T-helper 9 cell (primary cell): ENCODE results near the gene NOXO1.
"Not testable (repeated sequence)": the region's sequence is repeated elsewhere in the genome, so short reads cannot be mapped to it uniquely, and the experiment has no call there.

Experiments
- DNase-seq: peaks from one replicate; pipeline ENCODE4 v3.0.0-alpha.2; 2020
- total RNA-seq, 2 donors: gene quantifications; one replicate each; lab custom pipeline; 2026; lab: John Stamatoyannopoulos, UW

Gene NOXO1, protein sequence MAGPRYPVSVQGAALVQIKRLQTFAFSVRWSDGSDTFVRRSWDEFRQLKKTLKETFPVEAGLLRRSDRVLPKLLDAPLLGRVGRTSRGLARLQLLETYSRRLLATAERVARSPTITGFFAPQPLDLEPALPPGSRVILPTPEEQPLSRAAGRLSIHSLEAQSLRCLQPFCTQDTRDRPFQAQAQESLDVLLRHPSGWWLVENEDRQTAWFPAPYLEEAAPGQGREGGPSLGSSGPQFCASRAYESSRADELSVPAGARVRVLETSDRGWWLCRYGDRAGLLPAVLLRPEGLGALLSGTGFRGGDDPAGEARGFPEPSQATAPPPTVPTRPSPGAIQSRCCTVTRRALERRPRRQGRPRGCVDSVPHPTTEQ
- 0.24 to 0.56 reads per million in 2 donors for total RNA-seq

DNA sequence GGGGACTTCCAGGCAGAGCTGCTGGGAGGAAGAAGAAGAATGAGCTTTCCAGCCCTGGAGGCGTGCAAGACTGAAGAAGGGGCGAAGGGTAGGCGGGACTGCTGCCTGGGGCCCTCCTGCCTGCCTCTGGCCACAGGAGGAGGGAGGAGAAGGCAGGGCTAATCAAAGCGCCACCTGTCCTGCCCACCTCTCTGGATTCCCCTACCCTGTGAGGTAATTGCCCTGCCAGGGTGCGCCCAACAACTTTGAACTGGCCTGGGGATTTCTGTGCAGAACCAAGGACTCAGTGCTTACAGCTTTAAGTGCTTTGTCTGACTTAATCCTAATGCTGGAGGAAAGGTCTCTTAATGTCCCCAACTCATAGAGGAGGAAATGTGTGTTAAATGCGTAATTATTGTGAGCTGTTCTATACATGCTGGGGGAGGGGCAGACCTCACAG is at the start of gene NOXO1:
Gene NOXO1 (minus strand): TSS at position 72 of the 439 bp plus-strand sequence. CDS start 290 bp downstream, outside the sequence.
- DNase-seq, result no peak

DNA sequence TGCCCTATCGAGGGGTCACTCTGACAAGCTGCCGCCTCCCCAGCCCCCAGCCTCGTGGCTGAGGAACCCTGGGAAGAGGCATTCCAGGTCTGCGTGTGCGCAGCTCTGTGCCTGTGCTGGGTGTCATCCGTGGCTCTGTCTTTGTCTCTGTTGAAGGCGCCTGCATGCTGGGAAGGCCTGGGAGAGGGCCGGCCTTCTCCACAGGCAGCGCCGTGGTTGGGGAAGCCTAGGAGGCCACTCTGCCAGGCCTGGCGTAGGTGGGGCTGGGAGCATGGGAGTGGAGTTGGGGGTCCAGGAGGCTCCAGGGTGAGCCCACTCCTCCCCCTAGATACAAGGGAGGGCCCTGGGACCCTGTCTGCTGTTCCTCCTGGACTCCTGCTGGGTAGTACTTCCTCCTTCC is 48.8 kb upstream of the NOXO1 start:
- no peak for DNase-seq

DNA sequence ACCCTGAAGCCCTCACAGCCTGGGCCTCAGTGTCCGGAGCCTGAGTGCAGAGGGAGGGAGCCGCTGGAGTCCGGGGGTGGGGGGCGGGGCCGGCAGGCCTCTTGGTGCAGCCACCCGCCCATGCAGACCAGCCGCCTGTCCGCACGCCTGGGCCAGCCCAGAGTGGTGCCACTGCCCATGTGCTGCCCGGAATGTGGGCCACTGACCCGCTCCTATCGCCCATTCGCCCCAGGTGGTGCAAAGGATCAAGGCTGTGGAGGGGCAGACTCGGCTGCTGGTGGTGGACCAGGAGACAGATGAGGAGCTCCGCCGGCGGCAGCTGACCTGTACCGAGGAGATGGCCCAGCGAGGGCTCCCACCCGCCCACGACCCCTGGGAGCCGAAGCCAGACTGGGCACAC is 48.1 kb upstream of the NOXO1 start:
- DNase-seq, result no peak

DNA sequence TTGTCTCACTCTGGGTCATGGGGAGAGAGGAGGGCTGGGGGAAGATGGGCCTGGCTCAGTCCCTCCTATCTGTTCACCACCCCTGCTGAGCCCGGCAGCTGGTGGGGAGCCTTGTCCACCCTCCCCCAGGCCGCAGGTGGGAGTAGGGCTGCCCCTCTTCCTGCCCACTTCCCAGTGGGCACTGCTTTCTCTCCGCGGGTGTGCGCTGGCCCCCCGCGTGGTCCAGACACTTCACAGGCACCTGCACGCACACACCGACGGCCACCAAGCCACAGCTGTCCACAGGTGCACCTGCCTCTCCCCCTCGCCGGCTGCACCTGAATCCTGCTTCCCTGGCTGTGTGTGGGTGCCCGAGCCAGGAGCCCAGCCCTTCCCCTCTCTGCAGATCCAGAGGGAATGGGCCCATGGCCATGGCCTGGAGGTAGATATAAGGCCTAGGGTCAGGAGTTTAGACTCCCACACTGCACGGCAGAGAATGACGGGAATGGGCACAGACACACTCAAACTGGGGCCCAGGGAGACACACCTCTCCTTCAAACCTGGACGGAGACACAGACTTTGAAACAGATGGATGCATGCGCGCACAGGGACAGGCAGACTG is 47.5 kb upstream of the NOXO1 start:
- no peak for DNase-seq

DNA sequence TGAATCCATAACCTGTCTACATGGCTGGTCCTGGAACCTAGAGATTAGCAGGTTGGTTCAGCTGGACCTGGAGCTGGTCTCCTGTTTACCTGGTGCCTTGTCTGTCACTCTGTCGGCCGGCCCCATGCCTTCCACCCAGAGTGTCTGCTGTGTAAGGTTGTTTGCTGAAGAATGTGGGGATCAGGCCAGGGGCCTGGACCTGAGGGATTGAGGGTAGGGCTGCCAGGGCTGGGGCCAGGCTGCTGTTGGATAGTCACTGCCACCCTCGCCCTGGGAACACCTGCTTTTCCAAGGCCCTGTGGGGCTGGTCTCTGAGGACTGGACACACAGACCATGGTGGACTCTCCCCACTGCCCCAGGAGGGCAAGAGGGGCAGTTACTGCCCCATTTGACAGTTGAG is 46.9 kb upstream of the NOXO1 start:
- no peak for DNase-seq

DNA sequence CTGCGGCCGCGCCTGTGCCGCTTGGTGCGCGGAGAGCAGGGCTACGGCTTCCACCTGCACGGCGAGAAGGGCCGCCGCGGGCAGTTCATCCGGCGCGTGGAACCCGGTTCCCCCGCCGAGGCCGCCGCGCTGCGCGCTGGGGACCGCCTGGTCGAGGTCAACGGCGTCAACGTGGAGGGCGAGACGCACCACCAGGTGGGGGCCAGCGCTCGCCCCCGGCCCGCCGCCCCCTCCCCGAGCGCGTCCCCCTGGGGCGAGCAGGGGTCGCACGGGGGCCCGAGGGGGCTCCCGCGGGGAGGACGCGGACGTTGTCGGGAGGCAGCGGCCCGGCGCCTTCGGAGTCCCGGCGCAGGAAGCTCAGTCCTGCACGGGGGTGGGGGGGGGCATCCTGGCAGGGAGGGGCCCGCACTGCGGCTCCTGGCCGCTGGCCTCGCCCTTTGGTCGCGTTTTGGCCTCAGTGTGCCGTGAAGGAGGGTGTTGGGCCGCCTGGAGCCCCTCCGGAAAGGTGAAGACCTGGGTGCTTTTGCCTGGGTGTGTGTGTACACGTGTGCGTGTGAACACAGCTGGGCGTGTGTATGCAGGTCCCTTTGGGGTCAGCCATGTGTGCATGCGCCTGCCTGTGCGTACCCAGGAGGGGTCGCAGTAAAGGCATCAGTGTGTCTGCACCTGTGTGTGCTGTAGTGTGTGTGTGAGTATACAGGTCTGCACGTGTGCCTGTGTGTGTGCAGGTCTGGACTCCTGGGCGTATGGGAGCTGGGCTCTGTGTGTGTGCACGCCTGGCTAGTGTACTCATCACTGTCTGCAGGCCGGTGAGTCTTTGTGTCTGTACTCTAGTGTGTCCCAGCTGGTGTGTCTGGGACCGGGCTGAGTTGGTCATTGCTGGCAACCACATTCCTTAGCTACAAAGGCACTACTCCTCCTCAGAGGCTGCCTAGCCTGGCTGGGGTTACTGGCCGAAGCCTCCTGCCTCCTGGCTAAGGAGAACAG is 46.0 kb upstream of the NOXO1 start:
- DNase-seq, result no peak

DNA sequence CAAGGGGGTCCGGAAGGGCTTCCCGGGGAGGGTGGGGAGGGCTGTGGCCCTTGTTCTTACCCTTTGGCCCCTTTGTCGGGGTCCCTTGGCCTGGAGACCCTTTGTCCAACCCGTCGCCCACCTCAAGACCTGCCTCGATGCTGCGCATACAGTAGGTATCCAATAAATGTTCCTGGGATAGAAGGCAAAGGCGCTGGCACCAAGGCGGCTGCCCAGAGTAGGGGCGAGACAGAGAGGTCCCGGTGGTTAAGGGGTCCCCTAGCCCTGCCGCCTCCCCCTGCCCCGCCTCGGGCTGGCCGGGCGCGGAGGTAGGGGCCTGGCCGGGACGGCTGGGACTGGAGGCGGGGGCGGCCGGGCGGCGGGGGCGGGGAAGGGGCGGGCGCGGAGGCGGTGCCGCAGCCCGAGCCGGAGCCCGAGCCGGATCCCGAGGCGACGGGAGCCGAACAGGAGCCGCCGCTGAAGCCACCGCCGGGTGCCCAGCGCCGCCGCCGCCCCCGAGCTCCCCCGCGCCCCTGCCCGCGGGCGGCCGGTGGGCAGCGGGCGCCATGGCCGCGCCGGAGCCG is 45.3 kb upstream of the NOXO1 start, which contains the start of gene NHERF2:
Gene NHERF2 (plus strand): TSS at position 442 of the 563 bp plus-strand sequence. CDS start 104 bp downstream, at position 546.
- peak; percentile 38 for DNase-seq

DNA sequence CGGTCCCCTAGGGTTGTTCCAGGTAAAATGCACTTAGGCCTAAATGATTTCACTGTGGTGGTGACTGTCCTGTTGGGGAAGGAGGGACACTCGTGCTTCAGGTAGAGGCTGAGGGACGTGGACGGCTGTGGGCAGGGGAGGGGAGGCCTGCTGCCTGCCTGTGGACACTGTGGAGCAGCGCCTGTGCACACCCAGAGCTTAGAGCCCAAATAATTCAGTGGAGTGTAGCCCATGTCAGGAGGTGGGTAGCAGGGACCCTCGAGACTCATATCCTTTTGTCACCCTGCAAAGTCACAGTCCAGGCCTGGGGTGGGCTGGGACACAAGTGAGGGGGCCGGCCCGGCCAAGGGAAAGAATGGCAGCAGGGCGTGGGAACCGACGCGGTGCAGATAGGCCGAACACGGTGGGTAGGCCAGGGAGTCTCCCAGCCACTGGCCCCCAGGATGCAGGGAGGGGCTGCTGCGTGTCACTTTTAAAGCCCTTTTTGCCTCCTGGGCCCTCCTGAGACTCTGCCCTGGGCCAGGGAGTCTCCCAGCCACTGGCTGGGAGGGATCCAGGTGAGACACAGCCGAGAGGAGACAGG is 44.7 kb upstream of the NOXO1 start:
- no peak for DNase-seq

DNA sequence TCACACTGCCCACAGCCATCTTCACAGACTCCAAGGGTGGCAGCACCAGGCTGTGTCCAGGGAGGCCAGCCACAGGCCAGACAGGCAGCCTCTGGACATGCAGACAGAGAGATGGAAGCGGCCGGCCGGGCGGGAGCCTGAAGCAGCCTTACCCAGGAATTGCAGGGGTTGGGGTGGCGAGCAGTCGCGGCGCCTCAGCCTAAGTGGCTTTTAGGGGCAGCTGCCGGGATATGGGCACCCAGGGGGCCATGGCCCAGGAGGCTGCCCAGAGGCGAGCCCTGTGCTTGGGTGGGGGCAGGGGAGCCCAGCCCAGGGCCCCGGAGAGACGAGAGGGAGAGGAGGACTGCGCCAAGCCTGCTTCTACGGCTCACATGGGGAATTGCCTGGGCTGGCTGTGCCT is 44.0 kb upstream of the NOXO1 start:
- DNase-seq, result no peak

DNA sequence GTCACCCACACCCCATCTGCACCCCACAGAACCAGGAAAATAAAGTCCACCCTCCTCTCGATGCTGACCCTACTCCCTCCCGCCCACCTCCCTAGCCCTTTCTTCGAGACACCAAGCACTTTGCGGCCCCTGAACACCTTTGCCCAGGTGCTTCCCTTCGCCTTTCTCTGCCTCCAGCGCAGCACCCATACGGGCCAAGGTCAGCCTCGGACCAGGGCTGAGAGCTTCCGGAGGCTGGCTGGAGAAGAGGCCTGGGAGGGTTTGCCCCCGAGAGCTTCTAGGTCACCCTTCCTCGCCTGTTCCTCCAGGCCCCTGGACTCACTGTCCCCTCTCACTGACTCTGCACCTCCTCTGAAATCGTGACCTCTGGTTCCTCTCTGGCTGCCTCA is 42.8 kb upstream of the NOXO1 start:
- DNase-seq, result no peak

DNA sequence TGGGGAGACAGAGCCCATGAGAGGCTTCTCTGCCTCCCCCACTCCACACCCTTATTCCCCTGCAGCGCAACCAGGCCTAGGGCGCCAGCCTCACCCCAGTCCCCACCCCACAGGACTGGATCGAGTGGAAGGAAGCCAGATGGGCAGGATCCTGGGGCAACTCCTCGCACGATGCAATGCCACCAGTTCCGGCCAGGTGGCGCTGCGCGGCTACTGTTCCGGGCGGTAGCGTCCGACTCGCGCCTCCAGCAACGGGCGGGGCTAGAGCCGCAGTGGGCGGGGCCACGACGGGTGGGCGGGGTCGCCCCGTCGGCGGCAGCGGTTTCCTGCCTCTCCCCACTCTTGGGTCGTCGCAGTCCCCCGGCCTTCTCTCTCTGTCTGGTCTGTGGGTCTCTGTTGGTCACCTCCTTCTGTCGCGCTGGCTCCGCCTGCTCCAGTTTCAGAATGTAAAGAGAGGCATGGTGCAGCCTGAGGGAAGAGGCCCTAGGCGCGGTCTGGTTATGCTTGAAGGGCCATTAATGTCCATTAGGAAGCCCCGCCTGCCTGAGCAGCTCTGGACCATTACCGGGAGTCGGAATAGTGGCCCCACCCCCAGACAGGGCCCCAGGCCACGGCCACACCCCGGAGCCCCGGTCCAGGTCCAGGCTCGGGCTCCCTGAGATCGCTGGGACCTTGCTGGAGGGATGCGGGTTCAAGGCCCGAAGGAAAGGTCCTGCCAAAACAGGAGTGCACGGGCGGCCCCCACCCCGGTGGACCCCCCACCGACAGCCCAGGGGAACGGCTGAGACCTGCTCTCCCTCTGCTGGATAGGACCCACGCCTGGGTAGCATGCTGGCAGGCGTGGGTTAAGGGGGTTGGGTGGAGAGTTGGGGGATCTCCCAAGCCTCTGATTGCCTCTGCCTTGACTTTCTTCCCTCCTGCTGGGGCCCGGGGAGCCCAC is 42.1 kb upstream of the NOXO1 start:
- DNase-seq, result peak; percentile 99

DNA sequence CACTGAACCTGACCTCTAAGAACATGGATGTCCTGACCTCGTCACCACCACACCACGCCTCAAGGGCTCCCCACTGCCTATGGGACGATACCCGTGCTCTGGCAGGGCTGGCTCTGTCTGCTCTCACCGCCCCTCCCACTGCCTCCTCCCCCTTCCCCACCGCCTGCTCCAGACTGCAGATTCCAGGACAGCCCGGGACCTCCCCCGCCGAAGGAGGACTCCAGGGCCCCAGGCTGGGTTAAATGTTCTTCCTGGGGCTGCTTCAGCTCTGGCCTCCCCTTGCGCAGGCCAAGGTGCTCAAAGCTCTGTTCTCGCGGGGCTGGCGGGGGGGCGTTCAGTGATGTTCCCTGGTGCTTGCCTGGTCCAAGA is 41.4 kb upstream of the NOXO1 start:
- DNase-seq, result no peak

DNA sequence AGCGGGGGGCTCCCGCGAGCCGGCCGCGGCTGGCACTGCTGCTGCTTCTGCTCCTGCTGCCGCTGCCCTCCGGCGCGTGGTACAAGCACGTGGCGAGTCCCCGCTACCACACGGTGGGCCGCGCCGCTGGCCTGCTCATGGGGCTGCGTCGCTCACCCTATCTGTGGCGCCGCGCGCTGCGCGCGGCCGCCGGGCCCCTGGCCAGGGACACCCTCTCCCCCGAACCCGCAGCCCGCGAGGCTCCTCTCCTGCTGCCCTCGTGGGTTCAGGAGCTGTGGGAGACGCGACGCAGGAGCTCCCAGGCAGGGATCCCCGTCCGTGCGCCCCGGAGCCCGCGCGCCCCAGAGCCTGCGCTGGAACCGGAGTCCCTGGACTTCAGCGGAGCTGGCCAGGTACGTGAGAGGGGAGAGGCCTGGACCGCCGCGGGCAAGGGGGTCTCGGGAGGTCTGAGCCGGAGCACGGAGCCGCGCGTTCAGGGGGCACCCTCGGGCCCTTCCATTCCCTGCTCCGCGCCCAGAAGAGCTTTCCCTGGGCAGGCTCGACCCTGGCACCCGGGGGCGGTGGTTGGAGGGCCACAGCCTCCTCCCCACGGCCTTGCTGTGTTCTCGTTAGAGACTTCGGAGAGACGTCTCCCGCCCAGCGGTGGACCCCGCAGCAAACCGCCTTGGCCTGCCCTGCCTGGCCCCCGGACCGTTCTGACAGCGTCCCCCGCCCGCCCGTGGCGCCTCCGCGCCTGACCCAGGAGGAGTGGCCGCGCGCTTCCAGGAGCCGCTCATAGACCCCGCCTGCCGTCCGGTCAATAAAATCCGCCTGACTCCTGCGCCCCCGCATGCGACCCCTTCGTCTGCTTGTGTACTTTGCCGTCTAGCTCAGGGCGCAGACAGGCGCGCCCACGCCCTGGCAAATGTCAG is 38.9 kb upstream of the NOXO1 start:
- no peak for DNase-seq

DNA sequence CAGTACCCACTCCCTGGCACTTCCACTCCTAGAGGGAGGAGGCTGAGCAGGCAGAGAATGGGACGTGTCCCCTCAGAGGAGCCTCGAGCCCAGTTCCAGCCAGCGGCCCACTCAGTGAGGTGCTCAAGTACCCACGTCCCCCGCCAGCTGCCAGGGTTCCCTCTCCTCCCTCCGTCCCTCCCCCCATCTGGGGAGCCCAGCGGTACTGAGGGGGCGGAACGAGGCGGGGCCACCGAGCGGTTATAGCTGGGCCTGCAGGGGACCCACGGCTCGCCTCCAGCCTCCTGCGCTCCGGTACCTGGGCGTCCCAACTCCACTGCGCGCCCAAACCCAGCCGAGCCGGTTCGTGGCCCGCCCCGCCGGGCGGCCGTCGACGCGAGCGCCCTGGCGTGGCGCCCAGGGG is 38.2 kb upstream of the NOXO1 start, which contains the start of gene NPW:
Gene NPW (plus strand): TSS at position 268 of the 403 bp plus-strand sequence.
- no peak for DNase-seq

DNA sequence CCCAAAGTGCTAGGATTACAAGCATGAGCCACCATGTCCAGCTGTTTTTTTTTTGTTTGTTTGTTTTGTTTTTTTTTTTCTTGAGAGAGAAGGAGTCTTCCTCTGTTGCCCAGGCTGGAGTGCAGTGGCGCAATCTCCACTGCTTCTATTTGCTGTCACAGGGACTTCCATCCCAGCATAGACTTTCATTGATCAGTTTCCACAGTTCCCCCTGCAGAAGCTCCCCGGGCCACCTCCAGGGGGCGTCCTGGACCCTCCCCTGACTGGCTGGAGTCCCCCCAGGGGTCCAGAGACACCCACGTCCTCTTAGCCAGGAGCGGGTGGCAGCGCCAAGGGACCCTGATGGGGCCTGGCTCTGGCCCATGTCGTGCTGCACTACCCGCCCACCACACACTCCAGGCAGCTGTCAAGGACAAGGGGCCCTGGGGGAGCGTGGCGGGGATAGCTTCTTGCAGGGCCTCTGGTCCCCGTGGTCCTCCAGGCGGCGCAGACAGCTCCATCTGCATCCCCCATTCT is 35.2 kb upstream of the NOXO1 start:
- no peak for DNase-seq

DNA sequence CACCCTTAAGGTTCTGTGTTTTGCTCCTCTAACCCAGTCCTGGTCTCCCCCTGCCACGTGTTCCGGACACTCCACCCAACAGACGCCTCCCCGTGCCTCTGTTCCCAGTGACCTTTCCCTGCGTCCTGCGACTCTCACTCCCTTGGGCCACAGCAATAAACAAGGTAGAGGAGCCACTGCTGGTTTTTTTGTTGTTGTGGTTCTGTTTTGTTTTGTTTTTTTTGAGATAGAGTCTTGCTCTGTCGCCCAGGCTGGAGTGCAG is 34.6 kb upstream of the NOXO1 start:
- no peak for DNase-seq

DNA sequence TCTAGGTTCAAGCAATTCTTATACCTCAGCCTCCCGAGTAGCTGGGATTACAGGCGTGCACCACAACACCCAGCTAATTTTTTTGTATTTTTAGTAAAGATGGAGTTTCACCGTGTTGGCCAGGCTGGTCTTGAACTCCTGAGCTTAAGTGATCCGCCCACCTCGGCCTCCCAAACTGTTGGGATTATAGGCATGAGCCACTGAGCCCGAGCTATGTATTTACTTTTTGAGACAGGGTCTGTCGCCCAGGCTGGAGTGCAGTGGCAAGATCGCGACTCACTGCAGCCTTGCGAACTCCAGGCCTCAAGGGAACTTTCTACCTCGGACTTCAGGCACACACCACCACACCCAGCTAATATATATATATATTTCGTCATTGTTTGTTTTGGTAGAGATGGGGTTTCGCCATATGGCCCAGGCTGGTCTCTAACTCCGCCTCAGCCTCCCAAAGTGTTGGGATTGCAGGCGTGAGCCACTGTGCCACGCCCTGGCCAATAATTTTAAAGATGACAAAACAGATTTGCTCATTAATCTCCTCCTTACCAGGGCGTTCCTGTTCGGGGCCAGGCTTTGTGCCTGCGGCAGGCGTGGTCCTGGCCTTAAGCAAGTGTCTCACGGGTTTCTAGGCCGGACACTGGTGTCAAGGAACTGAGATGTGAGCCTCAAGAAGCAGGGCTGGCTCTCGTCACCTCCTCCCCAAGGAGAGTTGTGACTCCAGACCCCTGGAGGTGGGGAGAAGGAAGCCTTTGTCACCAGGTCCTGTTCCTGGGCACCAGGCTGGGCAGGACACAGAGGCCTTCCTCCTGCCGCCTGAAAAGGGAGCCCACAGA is 34.1 kb upstream of the NOXO1 start:
- DNase-seq, result no peak

DNA sequence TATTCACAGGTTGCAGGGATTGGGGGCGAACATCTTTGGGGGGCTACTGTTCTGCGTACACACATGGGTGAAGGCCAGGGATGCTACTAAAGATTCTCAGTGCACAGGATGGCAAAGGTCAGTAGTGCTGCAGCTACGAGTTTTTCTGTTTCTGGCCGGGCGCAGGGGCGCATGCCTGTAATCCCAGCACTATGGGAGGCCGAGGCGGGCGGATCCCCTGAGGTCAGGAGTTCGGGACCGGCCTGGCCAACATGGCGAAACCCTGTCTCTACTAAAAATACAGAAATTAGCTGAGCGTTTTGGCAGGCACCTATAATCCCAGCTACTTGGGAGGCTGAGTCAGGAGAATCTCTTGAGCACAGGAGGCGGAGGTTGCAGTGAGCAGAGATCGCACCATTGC is 32.3 kb upstream of the NOXO1 start:
- no peak for DNase-seq

DNA sequence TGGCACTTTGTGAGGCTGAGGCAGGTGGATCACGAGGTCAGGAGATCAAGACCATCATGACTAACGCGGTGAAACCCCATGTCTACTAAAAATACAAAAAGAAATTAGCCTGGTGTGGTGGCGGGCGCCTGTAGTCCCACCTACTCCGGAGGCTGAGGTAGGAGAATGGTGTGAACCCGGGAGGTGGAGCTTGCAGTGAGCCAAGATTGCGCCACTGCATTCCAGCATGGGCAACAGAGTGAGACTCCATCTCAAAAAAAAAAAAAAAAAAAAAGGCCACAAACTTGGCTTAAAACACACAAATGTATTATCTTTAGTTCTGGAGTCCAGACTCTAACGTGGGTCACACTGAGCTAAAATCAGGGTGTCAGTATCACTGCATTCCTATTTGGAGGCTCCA is 30.5 kb upstream of the NOXO1 start:
- DNase-seq, result not testable (repeated sequence)
